ENCODE measurements around the gene POTEM.
"Not testable (repeated sequence)": the region's sequence is repeated elsewhere in the genome, so short reads cannot be mapped to it uniquely, and the experiment has no call there.

DNA sequence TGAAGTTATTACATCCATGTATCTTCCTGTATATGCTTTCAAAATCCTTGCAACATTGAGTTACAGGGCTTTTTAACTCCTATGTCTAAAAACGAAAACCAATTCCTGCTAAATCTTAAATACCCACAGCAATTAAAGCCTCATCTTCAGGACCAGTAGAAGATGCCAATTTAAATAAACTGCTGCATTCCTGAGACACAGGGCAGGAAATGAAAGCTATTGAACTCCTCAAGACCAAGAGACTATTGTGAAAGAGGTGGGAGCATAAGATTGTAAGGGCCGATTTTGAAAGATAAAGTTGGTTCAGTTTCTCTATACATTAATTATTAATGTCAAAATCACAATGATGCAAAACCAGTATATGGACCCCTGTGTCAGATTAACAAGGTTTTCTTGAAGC is 28.5 kb upstream of the POTEM start:
- TF ChIP-seq, protein P1, sequence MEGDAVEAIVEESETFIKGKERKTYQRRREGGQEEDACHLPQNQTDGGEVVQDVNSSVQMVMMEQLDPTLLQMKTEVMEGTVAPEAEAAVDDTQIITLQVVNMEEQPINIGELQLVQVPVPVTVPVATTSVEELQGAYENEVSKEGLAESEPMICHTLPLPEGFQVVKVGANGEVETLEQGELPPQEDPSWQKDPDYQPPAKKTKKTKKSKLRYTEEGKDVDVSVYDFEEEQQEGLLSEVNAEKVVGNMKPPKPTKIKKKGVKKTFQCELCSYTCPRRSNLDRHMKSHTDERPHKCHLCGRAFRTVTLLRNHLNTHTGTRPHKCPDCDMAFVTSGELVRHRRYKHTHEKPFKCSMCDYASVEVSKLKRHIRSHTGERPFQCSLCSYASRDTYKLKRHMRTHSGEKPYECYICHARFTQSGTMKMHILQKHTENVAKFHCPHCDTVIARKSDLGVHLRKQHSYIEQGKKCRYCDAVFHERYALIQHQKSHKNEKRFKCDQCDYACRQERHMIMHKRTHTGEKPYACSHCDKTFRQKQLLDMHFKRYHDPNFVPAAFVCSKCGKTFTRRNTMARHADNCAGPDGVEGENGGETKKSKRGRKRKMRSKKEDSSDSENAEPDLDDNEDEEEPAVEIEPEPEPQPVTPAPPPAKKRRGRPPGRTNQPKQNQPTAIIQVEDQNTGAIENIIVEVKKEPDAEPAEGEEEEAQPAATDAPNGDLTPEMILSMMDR (IDR thresholded peaks at IDR 0.05) = not testable (repeated sequence)
- not testable (repeated sequence) for TF ChIP-seq POLR2A (IDR thresholded peaks at IDR 0.05)

All from sigmoid colon (tissue), 3 donors.